GM21526 (cell line): ENCODE measurements around the gene ARMC6.
"Not testable (repeated sequence)": the region's sequence is repeated elsewhere in the genome, so short reads cannot be mapped to it uniquely, and the experiment has no call there.

Source experiments
- ATAC-seq: cut with Tn5 transposase; IDR thresholded peaks from one replicate; pipeline ENCODE4 v1.9.1; 2021; ENCODE audit warnings: moderate library complexity; ENCODE audit not compliant: unreplicated experiment, low FRiP score

The ARMC6 gene

DNA sequence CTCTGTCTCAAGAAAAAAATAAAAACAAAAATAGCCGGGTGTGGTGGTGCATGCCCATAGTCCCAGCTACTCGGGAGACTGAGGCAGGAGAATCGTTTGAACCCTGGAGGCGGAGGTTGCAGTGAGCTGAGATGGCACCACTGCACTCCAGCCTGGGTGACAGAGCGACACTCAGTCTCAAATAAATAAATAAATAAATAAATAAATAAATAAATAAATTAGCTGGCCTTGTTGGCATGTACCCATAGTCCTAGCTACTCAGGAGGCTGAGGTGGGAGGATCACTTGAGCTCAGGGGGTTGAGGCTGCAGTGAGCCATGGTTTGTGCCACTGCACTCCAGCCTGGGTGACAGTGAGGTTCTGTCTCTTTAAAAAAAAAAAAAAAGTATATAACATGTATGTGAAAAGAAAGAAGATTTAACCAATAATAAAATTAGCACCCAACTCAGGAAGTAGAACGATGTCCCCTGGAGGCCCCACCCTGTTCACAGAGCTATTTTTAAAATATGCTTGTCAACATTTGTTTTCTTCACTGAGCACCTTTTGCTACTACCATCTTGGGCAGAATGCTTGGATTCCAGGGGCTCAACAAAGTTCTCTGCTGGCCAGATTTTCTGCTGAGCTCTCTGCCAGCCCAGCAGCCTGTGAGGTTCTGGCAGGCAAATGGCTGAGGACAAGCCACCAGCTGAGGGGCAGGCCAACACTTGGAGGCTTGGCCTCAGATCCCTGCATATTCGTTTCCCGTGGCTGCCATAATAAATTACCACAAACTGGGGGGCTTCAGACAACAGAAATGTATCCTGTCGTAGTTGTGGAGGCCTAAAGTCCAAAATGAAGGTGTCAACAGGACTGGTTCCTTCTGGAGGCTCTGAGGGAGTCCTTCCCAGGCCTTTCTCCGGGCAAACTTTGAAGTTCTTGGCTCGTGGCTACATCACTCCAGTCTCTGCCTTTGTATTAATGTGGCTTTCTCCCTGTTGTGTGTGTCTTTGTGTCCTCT is 35.6 kb downstream of the ARMC6 start:
- no peak for ATAC-seq

DNA sequence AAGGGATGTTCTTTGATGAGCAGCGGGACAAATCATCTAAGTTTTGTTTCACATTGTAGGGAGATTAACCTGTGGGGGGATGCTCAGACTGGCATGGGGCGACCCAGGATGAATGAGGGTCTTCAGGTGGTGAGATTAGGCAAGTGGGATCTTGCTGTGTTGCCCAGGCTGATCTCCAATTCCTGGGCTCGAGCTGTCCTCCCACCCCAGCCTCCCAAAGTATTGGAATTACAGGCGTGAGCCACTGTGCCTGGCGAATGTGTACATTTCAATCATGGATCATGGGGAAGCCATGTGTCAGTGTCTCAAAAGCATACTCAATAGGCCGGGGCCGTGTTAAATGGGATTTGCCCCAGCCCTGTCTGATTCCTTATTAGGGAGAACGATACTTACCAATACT is 38.5 kb downstream of the ARMC6 start:
- no peak for ATAC-seq

DNA sequence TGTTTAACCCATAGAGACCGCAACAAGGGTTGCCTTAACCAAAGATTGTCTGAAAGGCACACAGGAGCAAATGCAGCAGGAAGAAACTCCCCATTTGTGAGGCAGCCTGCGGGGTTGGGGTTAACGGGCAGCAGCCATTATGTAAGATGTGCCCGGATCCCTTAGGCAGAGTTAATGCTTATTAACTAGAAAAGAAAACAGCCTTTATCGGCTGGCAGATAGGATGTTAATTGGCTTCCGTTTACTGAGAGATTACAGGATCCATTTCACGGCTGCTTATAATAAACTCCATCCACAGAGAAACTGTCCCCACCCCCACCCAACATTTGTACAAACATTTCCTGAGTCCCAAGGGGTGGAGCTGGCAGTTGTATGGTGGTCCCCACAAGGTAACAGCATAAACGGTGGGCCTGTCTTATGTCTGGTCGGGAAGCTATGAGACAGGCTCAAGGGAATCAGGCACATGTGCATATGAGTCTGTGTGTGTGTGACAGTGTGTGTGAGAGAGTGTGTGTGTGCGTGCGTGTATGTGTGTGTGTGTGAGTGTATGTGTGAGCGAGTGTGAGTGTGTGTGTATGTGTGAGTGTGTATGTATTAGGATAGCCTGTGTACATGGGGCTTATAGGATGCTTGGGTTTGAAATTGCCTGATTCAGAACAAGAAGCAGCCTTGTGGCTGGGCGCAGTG is 40.9 kb downstream of the ARMC6 start:
- ATAC-seq, result no peak

DNA sequence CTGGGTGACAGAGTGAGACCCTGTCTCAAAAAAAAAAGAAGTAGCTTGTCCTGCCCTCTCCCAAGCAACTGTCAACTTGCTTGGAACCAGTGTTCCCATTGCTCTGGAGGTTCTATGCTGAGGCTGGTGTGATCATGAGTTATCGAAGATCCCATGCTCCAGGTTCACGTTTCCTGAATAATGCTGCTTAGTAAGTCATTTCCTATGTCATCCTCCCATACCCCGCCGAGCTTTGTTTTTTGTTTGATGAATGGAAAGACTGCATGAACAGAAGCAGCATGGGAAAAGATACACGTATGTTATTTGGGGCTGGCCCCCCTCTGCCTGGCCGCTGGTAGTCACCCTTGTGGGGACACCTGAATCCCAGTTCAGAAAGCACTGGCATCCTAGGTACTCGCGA is 41.7 kb downstream of the ARMC6 start:
- ATAC-seq, result no peak

DNA sequence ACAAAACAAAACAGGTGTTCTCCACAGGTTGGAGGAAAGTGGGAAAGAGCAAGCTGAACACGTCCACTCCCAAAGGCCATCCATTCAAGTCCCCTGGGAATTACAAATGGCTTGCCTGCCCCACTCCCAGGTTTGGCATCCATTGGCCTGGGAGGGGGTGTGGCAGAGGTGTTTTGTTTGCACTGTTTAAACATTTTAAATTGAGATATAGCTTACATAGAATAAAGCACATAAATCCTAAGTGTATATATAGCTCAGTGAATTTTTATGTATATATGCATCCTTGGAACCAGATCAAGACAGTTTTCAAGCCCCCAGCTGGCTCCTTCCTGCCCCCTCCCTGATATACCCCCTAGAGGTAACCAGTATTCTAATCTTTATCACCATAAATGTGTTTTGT is 43.1 kb downstream of the ARMC6 start:
- no peak for ATAC-seq

DNA sequence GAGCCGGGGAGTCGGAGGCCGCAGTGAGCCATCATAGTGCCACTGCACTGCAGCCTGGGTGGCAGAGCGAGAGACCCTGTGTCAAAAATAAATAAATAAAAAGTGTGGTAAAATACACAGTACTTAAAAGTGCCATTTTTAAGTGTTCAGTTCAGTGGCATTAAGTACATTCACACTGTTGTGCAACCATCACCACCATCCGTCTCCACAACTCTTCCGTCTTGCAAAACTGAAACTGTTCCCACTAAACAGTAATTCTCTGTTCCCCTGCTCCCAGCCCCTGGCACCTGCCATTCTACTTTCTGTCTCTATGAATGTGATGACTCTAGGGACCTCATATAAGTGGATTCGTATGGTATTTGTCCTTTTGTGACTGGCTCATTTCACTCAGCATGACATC is 43.7 kb downstream of the ARMC6 start:
- ATAC-seq, result no peak

DNA sequence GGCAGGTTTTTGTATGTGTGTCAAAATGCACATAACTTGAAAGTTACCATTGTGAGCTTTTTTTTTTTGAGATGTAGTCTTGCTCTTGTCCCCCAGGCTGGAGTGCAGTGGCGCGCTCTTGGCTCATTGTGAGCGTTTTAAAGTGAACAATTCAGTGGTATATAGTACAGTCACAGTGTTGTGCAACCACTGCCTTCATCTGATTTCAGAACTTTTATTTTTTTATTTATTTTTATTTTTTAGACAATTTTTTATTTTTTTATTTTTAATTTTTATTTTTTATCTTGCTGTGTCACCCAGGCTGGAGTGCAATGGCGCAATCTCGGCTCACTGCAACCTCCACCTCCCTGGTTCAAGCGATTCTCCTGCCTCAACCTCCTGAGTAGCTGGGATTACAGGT is 45.4 kb downstream of the ARMC6 start:
- no peak for ATAC-seq

DNA sequence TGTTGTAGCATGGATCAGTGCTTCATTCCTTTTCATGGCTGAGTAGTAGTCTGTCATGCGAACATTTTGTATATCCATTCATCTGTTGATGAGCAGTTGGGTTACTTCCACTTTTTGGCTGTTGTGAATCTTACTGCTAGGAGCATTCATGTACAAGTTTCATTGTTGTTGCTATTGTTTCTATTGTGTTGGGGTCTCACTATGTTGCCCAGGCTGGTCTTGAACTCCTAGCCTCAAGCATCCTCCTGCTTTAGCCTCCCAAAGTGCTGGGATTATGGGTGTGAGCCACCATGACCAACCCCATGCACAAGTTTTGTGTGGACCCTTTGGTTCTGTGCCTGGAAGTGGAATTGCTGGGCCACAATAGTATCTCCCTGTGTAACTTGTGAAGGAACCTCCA is 46.2 kb downstream of the ARMC6 start:
- no peak for ATAC-seq

DNA sequence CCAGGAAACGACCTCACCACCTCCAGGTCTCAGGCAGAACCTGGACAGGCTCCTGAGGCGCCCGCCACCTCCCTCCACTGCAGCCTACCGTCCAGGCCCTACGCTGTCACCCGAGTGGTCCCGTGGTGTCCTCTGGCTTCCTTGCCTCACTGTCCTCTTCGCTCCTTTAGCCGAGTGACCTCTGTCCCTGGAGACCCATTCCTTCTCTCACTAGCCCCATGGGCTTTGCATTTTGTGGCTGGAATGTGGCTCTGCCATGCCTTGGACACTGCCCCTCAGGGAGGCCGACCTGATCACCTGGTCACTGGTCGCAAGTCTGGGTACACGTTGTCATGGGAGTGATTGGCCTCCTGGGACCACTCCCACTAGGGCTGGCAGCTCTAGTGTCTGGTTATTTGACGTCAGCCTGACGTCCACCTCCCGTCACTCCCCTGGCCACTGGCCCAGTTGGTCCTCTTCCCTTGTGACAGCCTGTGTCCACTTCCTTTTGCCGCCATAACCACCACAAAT is 48.3 kb downstream of the ARMC6 start:
- ATAC-seq, result no peak

DNA sequence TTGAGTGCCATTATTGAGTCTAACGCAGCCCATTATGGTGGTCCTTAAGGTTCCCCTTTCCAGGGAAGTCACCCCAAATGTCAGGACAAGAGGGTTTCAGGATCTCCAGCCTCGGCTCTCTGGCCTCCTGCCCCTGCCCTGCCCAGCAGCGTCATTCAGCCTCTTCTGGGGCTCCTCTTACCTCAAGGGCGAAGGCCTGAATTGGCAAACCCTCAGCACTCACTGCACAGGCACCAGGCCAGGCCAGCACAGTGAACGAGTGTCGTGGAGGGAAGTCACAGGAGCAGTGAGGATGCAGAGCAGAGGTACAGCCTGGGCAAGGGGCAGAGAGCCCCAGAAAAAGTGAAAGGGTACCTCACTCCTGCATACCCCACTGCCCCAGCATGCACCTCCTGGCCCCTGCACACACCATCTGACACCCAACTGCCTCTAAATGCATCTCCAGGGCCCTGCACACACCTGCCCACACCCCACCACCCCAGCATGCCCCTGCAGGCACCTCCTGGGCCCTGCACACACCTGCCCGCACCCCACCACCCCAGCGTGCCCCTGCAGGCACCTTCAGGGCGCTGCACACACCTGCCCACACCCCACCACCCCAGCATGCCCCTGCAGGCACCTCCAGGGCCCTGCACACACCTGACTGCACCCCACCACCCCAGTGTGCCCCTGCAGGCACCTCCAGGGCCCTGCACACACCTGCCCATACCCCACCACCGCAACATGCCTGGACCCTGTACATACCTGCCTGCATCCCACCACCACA is 50.2 kb downstream of the ARMC6 start:
- no peak for ATAC-seq

DNA sequence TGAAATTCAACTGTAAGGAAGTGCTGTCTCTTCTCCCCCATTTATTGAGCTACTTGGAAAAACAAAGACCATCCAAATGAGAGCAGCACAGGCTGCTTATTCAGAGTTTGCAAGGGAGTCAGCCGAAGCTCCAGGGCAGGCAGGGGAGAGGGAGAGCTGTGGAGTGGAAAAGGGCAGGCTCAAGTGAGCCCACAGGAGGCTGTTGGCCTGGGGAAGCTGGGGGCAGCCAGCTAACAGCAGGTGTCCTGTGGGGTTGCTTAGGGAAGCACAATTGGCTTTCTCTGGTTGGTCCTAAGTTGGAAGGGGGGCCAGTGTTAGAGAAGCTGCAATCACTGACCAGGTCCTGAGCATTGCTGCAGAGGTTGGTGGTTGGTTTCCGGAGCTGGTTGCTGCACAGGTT is 54.3 kb downstream of the ARMC6 start:
- no peak for ATAC-seq

DNA sequence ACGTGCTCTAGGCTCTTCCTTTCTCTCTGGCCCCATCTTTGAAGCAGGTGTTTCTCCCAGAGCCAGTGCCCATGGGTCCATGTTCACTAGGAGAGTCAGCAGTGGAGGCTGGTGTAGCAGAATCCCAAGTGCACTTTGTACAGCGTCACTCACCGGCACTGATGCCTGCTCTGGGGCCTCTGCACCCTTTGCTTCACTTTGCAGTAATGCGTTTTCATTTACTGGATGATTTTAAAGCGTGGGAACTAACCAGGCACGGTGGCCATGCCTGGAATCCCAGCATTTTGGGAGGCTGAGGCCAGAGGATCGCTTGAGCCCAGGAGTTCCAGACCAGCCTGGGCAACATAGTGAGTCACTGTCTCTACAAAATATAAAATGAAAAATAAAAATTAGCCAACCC is 61.1 kb downstream of the ARMC6 start:
- ATAC-seq, result no peak

DNA sequence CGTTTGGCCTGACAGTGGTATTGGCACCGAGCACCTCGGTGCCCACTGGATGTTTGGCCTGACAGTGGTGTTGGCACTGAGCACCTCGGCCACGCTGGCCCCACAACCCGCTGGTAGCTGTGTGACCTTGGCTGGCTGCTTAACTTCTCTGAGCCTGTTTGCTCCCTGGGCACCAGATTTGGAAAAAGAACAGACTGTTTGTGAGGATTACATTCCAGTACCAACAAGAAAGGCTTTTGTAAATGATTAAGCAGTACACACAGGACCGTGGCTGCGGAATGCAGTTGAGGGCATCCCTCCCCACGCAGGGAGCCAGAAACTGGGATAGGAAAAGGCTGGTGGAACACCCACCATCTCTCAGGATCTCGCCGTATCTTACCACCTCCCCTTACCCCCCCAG is 62.3 kb downstream of the ARMC6 start:
- ATAC-seq, result no peak

DNA sequence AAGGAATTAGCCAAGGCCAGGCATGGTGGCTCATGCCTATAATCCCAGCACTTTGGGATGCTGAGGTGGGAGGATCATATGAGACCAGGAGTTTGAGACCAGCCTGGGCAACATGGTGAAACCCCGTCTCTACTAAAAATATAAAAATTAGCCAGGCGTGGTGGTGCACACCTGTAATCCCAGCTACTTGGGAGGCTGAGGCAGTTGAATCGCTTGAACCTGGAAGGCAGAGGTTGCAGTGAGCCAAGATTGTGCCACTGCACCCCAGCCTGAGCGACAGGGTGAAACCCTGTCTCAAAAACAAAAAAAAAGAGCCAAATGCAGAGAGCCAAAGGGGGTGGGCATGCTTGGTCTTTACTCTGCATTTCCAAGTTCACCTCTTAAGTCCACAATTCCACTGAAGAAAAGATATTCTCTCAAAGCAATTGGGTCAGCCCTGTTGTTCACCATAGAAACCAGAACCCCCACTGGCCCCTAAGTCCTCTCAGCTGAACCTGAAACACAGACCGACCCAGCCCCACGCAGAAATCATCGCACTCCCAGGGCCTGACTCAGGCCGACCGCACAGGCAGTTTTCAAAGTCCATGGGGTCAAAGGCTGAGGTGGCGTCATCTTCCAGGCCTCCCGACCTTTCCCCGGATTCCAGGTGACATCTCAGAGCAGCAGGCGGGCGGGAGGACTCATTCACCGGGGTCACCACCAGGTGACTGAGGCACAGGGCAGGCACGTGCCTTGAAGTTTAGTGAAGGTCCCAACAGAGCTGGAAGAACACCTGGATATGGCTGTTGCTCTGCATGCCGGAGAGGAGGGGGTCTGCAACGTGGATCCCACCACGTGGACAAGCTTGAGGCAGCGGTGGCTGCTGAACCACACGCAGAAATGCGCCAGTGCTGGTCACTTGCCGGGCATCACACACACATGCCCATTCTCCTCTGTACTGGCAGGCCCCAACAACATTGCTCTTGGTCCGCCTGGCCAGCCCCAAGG is 63.5 kb downstream of the ARMC6 start:
- ATAC-seq, result no peak

DNA sequence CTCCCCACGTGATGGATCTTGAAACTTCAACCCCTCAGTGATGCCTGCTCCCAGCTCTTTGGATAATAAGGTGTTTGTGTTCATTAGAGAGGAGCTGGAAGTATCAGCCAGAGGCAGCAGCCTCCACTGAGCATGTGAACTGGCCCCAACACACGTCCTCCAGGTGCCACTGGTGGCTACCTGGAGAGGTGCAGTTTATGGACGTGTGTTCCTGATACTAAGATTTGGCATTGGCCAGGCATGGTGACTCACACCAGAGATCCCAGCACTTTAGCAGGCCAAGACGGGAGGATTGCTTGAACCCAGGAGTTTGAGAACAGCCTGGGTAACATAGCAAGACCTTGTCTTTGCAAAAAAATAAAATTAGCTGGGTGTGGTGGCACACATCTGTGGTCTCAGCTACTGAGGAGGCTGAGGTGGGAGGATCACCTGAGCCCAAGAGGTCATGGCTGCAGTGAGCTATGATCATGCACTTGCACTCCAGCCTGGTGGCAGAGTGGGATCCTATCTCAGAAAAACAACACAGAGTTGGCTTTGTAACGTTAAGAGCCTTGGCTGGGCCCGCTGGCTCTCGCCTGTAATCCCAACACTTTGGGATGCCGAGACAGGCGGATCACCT is 64.8 kb downstream of the ARMC6 start:
- no peak for ATAC-seq

DNA sequence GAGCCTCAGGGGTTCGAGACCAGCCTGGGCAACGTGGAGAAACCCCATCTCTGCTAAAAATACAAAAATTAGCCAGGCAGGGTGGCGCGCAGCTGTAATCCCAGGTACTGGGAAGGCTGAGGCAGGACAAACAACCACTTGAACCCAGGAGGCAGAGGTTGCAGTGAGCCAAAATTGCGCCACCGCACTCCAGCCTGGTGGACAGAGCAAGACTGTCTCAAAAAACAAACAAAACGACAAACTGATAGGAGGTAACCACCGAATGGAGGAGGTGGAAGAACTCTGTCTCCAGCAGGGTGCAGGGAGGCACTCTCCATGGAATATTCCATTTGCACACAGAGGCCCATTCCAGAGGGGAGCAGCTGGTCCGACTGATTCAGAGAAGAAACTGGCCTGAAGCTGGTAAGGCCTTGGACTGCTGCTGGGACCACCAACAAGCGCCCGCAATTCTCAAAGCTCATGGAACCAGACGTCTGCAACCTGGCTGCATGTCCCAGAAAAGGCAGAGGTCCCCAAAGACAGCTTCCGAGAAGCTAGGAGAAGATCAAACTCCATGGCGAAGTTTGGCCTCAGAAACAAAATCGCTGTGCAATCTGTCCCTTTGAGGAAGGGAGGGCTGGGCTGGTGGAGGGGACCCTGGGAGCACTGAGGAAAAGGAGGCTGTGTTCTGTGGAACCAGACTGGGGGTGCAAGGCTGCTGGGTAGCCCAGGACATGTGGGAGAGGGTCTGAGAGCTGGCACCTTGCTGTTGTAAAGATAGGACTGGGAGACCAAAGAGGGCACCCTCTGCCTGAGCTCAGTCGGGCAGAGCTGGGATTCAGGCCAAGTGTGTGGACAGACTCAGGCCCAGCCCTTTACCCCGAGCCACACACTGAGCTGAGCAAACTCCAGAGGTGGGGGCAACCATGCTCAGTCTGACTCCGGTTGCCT is 65.6 kb downstream of the ARMC6 start:
- ATAC-seq, result no peak

DNA sequence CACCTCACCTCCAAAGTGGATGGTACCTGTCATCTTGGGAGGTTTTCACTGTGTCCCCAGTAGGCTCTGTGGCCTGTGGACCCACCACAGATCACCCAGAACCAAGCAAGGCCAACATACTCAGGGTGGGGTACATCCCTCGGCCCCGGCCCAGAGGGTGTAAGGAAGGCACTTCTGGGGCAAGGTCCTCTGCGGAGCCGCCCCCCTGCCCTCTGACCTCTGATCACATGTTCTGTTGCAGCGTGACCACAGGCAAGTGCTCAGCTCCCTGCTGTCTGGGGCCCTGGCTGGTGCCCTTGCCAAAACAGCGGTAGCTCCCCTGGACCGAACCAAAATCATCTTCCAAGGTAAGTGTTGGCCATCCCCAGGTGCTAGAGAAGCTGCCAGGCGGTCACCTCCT is 68.1 kb downstream of the ARMC6 start:
- no peak for ATAC-seq

DNA sequence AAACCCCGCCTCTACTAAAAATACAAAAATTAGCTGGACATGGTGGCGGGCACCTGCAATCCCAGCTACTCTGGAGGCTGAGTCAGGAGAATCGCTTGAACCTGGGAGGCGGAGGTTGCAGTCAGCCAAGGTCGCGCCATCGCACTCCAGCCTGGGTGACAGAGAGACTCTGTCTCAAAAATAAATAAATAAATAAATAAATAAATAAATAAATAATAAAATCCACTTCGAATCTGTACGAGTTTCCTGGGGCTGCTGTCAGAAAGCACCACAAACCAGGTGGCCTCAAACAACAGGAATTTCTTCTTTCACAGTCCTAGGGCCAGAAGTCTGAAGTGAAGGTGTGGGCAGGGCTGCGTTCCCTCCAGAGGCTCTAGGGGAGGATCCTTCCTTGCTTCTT is 69.2 kb downstream of the ARMC6 start:
- not testable (repeated sequence) for ATAC-seq
